GM23338 (cell line): ENCODE measurements around the gene FUT8. TPM values are rescaled to one million over a fixed set of nuclear protein-coding genes. Genes with fewer than 3 reads are reported as not detected.

Source experiments
- ATAC-seq: fragments of 200-7000 bp; cut with Tn5 transposase; 3 replicates; pipeline ENCODE4 v1.9.1; 2020
- DNase-seq: peaks from one replicate; pipeline ENCODE4 v3.0.0-alpha.2; 2015; ENCODE audit warnings: low spot score
- H2AFZ ChIP-seq: fragments of 200-600 bp; sonication (generic); 2 replicates; pipeline ENCODE4 v1.8.0; 2016; ENCODE audit warnings: antibody characterized with exemption, mild to moderate bottlenecking, moderate library complexity
- H3F3A ChIP-seq: fragments of 200-600 bp; sonication (generic); replicated peaks from 2 replicates; pipeline ENCODE4 v1.8.0; 2017; ENCODE audit warnings: antibody characterized with exemption, mixed run types, low read depth
- H3K27ac ChIP-seq: fragments of 200-600 bp; sonication (generic); 2 replicates; pipeline ENCODE4 v1.6.1; 2016; ENCODE audit warnings: low read depth
- H3K27me3 ChIP-seq: fragments of 200-600 bp; sonication (generic); 2 replicates; pipeline ENCODE4 v1.8.0; 2016; ENCODE audit warnings: mild to moderate bottlenecking, mixed run types, moderate library complexity; ENCODE audit not compliant: insufficient read depth
- H3K36me3 ChIP-seq: fragments of 200-600 bp; sonication (generic); 2 replicates; pipeline ENCODE4 v1.8.0; 2016; ENCODE audit warnings: mild to moderate bottlenecking; ENCODE audit not compliant: insufficient read depth
- H3K4me1 ChIP-seq: fragments of 200-600 bp; sonication (generic); 2 replicates; pipeline ENCODE4 v1.8.0; 2016; ENCODE audit warnings: mild to moderate bottlenecking, moderate library complexity; ENCODE audit not compliant: insufficient read depth
- H3K4me2 ChIP-seq: fragments of 200-600 bp; sonication (generic); 2 replicates; pipeline ENCODE4 v1.7.1; 2017; ENCODE audit warnings: mixed run types
- H3K4me3 ChIP-seq: fragments of 200-600 bp; sonication (generic); 2 replicates; pipeline ENCODE4 v1.6.1; 2016; ENCODE audit warnings: mixed run types
- H3K79me2 ChIP-seq: fragments of 200-600 bp; sonication (generic); replicated peaks from 2 replicates; pipeline ENCODE4 v1.8.0; 2017; ENCODE audit warnings: mild to moderate bottlenecking; ENCODE audit not compliant: insufficient read depth
- H3K9me2 ChIP-seq: fragments of 200-600 bp; sonication (generic); 2 replicates; pipeline ENCODE4 v1.8.0; 2017; ENCODE audit not compliant: insufficient read depth
- H4K20me1 ChIP-seq: fragments of 200-600 bp; sonication (generic); replicated peaks from 2 replicates; pipeline ENCODE4 v1.8.0; 2017; ENCODE audit warnings: mild to moderate bottlenecking; ENCODE audit not compliant: insufficient read depth
- H3K27ac Mint-ChIP-seq: 2 replicates; pipeline ENCODE4 v1.8.0; 2020; ENCODE audit warnings: inconsistent platforms, mild to moderate bottlenecking, moderate library complexity, mixed read lengths
- H3K27me3 Mint-ChIP-seq: 3 replicates; pipeline ENCODE4 v1.8.0; 2022; ENCODE audit warnings: low read depth, mild to moderate bottlenecking, moderate library complexity, mixed read lengths, inconsistent platforms; ENCODE audit not compliant: insufficient read depth, poor library complexity
- H3K36me3 Mint-ChIP-seq: 3 replicates; pipeline ENCODE4 v1.8.0; 2021; ENCODE audit warnings: low read depth, mild to moderate bottlenecking, inconsistent platforms, moderate library complexity, mixed read lengths
- H3K4me1 Mint-ChIP-seq: 3 replicates; pipeline ENCODE4 v1.8.0; 2020; ENCODE audit warnings: mild to moderate bottlenecking, inconsistent platforms, mixed read lengths
- H3K4me3 Mint-ChIP-seq: 3 replicates; pipeline ENCODE4 v1.8.0; 2021; ENCODE audit warnings: moderate library complexity, mild to moderate bottlenecking, inconsistent platforms, mixed read lengths
- H3K9me3 Mint-ChIP-seq: 3 replicates; pipeline ENCODE4 v1.8.0; 2020; ENCODE audit warnings: moderate library complexity, mild to moderate bottlenecking, inconsistent platforms, mixed read lengths
- CREB1 ChIP-seq: fragments of 250-450 bp; sonication (Bioruptor Pico); IDR thresholded peaks from 2 replicates; pipeline ENCODE4 v1.5.0; 2020; ENCODE audit warnings: low read depth, mild to moderate bottlenecking, moderate library complexity
- EZH2 ChIP-seq: fragments of 200-600 bp; sonication (generic); IDR thresholded peaks from one replicate; pipeline ENCODE4 v1.8.0; 2017; ENCODE audit warnings: antibody characterized with exemption, mild to moderate bottlenecking, low read depth; ENCODE audit not compliant: unreplicated experiment
- EZH2phosphoT487 ChIP-seq: fragments of 200-600 bp; sonication (generic); IDR thresholded peaks from one replicate; pipeline ENCODE4 v1.8.1; 2018; ENCODE audit warnings: antibody characterized with exemption; ENCODE audit not compliant: unreplicated experiment
- JUNB ChIP-seq: IDR thresholded peaks from one replicate; pipeline ENCODE4 v1.6.1; 2016; ENCODE audit warnings: antibody characterized with exemption; ENCODE audit not compliant: unreplicated experiment
- NANOG ChIP-seq: IDR thresholded peaks from 2 replicates; pipeline ENCODE4 v1.6.1; 2016; ENCODE audit warnings: antibody characterized with exemption, borderline replicate concordance
- POLR2AphosphoS5 ChIP-seq: IDR thresholded peaks from 2 replicates; pipeline ENCODE4 v1.6.1; 2016; ENCODE audit warnings: antibody characterized with exemption, low read depth
- STAT1 ChIP-seq: IDR thresholded peaks from one replicate; pipeline ENCODE4 v1.6.1; 2016; ENCODE audit warnings: antibody characterized with exemption; ENCODE audit not compliant: unreplicated experiment
- ZNF114 ChIP-seq: fragments of 250-450 bp; sonication (Bioruptor Pico); IDR thresholded peaks from 2 replicates; pipeline ENCODE4 v1.5.0; 2020; ENCODE audit warnings: mild to moderate bottlenecking, moderate library complexity
- ZNF331 ChIP-seq: fragments of 250-450 bp; sonication (Bioruptor Pico); IDR thresholded peaks from 2 replicates; pipeline ENCODE4 v1.5.0; 2020; ENCODE audit warnings: low read depth, mild to moderate bottlenecking, moderate library complexity
- polyA plus RNA-seq: library from polyadenylated mRNA; unstranded; fragments of >200 nt; fragmentation: Nextera tagmentation; extraction: Ambion mirVana; gene quantifications from 2 replicates; pipeline ENCODE4 v1.2.1, GENCODE V29; 2016
- total RNA-seq: library from RNA; depleted of rRNA; stranded (reverse); fragments of >200 nt; shearing (Covaris generic); gene quantifications from 2 replicates; pipeline ENCODE4 v1.2.3, GENCODE V29; 2014
- TF ChIP-seq, protein P1 (sequence below): fragments of 250-450 bp; sonication (Bioruptor Pico); IDR thresholded peaks from 2 replicates; pipeline ENCODE4 v1.5.0; 2020; ENCODE audit warnings: mild to moderate bottlenecking, moderate library complexity
- TF ChIP-seq, protein P2 (sequence below): IDR thresholded peaks from 2 replicates; pipeline ENCODE4 v1.6.1; 2016; ENCODE audit warnings: antibody characterized with exemption
- TF ChIP-seq, protein P3 (sequence below): IDR thresholded peaks from one replicate; pipeline ENCODE4 v1.6.1; 2018; ENCODE audit warnings: antibody characterized with exemption; ENCODE audit not compliant: unreplicated experiment
- TF ChIP-seq, protein P4 (sequence below), 2 experiments: fragments of 200-600 bp in 1 of 2; sonication (generic) in 1 of 2; conservative IDR thresholded peaks; 2 replicates each; pipeline versions ENCODE4 v1.5.1 to v1.6.1; 2016 to 2017; ENCODE audit warnings: antibody characterized with exemption in 2 of 2, low read depth in 2 of 2, mild to moderate bottlenecking in 2 of 2, moderate library complexity in 1 of 2

FUT8 gene
- total and polyA plus RNA-seq, 2 experiments from 2014 or later, result 8.2 to 23.2 TPM

DNA sequence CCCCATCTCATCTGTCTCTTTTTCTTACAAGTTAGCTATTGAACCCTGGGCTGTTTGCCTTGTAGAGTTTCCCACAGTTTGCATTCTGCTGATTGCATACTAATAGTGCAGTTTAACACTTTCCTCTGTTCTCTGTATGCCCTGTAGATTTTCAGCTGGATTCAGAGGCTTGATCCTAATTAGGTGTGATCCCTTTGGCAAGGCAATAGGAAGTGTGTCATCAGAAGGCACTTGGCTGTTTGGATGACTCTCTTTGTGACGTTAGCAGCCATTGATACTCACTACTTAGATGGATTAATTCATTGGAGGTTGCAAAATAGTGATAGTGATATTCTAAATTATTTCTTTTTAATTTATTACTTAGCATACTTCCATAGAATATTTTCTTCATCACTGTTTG is 33.6 kb downstream of the FUT8 start:
- Histone ChIP-seq H2AFZ (no peak overlapping the region), H3K27me3 (no peaks in the 10 kb centered on the region), H4K20me1 (no peaks in the 10 kb centered on the region), H3F3A (no peaks in the 10 kb centered on the region), H3K4me3 (no peak overlapping the region), H3K79me2 (no peaks in the 10 kb centered on the region), H3K36me3 (no peaks in the 10 kb centered on the region), H3K27ac (no peak overlapping the region), H3K4me2 (no peak overlapping the region), H3K4me1 (peaks cover 12% of the 10 kb centered on the region), H3K9me2 (no peaks in the 10 kb centered on the region)
- Mint-ChIP-seq H3K9me3 (peaks cover 14% of the 10 kb centered on the region; the same call in 2 of the 3 replicates), H3K4me1 (peaks cover 14% of the 10 kb centered on the region), H3K27me3 (peaks cover 2% of the 10 kb centered on the region), H3K4me3 (no peak overlapping the region), H3K36me3 (peaks cover 11% of the 10 kb centered on the region; the same call in 2 of the 3 replicates), H3K27ac (no peak overlapping the region)
- TF ChIP-seq, protein P1, sequence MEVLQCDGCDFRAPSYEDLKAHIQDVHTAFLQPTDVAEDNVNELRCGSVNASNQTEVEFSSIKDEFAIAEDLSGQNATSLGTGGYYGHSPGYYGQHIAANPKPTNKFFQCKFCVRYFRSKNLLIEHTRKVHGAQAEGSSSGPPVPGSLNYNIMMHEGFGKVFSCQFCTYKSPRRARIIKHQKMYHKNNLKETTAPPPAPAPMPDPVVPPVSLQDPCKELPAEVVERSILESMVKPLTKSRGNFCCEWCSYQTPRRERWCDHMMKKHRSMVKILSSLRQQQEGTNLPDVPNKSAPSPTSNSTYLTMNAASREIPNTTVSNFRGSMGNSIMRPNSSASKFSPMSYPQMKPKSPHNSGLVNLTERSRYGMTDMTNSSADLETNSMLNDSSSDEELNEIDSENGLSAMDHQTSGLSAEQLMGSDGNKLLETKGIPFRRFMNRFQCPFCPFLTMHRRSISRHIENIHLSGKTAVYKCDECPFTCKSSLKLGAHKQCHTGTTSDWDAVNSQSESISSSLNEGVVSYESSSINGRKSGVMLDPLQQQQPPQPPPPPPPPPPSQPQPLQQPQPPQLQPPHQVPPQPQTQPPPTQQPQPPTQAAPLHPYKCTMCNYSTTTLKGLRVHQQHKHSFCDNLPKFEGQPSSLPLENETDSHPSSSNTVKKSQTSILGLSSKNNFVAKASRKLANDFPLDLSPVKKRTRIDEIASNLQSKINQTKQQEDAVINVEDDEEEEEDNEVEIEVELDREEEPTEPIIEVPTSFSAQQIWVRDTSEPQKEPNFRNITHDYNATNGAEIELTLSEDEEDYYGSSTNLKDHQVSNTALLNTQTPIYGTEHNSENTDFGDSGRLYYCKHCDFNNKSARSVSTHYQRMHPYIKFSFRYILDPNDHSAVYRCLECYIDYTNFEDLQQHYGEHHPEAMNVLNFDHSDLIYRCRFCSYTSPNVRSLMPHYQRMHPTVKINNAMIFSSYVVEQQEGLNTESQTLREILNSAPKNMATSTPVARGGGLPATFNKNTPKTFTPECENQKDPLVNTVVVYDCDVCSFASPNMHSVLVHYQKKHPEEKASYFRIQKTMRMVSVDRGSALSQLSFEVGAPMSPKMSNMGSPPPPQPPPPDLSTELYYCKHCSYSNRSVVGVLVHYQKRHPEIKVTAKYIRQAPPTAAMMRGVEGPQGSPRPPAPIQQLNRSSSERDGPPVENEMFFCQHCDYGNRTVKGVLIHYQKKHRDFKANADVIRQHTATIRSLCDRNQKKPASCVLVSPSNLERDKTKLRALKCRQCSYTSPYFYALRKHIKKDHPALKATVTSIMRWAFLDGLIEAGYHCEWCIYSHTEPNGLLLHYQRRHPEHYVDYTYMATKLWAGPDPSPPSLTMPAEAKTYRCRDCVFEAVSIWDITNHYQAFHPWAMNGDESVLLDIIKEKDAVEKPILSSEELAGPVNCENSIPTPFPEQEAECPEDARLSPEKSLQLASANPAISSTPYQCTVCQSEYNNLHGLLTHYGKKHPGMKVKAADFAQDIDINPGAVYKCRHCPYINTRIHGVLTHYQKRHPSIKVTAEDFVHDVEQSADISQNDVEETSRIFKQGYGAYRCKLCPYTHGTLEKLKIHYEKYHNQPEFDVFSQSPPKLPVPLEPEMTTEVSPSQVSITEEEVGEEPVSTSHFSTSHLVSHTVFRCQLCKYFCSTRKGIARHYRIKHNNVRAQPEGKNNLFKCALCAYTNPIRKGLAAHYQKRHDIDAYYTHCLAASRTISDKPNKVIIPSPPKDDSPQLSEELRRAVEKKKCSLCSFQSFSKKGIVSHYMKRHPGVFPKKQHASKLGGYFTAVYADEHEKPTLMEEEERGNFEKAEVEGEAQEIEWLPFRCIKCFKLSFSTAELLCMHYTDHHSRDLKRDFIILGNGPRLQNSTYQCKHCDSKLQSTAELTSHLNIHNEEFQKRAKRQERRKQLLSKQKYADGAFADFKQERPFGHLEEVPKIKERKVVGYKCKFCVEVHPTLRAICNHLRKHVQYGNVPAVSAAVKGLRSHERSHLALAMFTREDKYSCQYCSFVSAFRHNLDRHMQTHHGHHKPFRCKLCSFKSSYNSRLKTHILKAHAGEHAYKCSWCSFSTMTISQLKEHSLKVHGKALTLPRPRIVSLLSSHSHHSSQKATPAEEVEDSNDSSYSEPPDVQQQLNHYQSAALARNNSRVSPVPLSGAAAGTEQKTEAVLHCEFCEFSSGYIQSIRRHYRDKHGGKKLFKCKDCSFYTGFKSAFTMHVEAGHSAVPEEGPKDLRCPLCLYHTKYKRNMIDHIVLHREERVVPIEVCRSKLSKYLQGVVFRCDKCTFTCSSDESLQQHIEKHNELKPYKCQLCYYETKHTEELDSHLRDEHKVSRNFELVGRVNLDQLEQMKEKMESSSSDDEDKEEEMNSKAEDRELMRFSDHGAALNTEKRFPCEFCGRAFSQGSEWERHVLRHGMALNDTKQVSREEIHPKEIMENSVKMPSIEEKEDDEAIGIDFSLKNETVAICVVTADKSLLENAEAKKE (CRISPR knock-in tag), result no peak
- TF ChIP-seq, protein P2, sequence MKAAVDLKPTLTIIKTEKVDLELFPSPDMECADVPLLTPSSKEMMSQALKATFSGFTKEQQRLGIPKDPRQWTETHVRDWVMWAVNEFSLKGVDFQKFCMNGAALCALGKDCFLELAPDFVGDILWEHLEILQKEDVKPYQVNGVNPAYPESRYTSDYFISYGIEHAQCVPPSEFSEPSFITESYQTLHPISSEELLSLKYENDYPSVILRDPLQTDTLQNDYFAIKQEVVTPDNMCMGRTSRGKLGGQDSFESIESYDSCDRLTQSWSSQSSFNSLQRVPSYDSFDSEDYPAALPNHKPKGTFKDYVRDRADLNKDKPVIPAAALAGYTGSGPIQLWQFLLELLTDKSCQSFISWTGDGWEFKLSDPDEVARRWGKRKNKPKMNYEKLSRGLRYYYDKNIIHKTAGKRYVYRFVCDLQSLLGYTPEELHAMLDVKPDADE, result no peak
- TF ChIP-seq ZNF114 (CRISPR knock-in tag), result no peak
- no peak for TF ChIP-seq POLR2AphosphoS5
- TF ChIP-seq, protein P3, sequence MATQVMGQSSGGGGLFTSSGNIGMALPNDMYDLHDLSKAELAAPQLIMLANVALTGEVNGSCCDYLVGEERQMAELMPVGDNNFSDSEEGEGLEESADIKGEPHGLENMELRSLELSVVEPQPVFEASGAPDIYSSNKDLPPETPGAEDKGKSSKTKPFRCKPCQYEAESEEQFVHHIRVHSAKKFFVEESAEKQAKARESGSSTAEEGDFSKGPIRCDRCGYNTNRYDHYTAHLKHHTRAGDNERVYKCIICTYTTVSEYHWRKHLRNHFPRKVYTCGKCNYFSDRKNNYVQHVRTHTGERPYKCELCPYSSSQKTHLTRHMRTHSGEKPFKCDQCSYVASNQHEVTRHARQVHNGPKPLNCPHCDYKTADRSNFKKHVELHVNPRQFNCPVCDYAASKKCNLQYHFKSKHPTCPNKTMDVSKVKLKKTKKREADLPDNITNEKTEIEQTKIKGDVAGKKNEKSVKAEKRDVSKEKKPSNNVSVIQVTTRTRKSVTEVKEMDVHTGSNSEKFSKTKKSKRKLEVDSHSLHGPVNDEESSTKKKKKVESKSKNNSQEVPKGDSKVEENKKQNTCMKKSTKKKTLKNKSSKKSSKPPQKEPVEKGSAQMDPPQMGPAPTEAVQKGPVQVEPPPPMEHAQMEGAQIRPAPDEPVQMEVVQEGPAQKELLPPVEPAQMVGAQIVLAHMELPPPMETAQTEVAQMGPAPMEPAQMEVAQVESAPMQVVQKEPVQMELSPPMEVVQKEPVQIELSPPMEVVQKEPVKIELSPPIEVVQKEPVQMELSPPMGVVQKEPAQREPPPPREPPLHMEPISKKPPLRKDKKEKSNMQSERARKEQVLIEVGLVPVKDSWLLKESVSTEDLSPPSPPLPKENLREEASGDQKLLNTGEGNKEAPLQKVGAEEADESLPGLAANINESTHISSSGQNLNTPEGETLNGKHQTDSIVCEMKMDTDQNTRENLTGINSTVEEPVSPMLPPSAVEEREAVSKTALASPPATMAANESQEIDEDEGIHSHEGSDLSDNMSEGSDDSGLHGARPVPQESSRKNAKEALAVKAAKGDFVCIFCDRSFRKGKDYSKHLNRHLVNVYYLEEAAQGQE, result no peak
- TF ChIP-seq NANOG, result no peak
- no peak for TF ChIP-seq CREB1
- TF ChIP-seq EZH2phosphoT487, result no peak
- no peak for TF ChIP-seq JUNB
- TF ChIP-seq ZNF331 (CRISPR knock-in tag), result no peak
- no peak for TF ChIP-seq STAT1
- no peak for TF ChIP-seq EZH2
- TF ChIP-seq, protein P4, sequence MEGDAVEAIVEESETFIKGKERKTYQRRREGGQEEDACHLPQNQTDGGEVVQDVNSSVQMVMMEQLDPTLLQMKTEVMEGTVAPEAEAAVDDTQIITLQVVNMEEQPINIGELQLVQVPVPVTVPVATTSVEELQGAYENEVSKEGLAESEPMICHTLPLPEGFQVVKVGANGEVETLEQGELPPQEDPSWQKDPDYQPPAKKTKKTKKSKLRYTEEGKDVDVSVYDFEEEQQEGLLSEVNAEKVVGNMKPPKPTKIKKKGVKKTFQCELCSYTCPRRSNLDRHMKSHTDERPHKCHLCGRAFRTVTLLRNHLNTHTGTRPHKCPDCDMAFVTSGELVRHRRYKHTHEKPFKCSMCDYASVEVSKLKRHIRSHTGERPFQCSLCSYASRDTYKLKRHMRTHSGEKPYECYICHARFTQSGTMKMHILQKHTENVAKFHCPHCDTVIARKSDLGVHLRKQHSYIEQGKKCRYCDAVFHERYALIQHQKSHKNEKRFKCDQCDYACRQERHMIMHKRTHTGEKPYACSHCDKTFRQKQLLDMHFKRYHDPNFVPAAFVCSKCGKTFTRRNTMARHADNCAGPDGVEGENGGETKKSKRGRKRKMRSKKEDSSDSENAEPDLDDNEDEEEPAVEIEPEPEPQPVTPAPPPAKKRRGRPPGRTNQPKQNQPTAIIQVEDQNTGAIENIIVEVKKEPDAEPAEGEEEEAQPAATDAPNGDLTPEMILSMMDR (conservative IDR thresholded peaks at IDR 0.05; ENCODE audit: low read depth in 2 of 2), result no peak
- no peak for DNase-seq
- no peak; the same call in 2 of the 3 replicates for ATAC-seq
